Hematopoietic multipotent progenitor cell treated with erythropoietin and hydrocortisone succinate and interleukin-3 and kit ligand, for 6 days (in vitro differentiated cells): Measurements from ENCODE around the gene HNRNPF.
"Not testable (repeated sequence)": the region's sequence is repeated elsewhere in the genome, so short reads cannot be mapped to it uniquely, and the experiment has no call there.

ENCODE experiments used
- DNase-seq: peaks from one replicate; pipeline ENCODE4 v3.0.0-alpha.2; 2015

Gene HNRNPF

GRCh38 chr10:43396061-43396927, 12.7 kb downstream of the HNRNPF start:
- peak; percentile 85 for DNase-seq

GRCh38 chr10:43395571-43396060, 13.4 kb downstream of the HNRNPF start:
- DNase-seq = no peak

- DNase-seq = no peak
Measured at GRCh38 chr10:43394868-43395267, 14.1 kb downstream of the HNRNPF start.

DNA sequence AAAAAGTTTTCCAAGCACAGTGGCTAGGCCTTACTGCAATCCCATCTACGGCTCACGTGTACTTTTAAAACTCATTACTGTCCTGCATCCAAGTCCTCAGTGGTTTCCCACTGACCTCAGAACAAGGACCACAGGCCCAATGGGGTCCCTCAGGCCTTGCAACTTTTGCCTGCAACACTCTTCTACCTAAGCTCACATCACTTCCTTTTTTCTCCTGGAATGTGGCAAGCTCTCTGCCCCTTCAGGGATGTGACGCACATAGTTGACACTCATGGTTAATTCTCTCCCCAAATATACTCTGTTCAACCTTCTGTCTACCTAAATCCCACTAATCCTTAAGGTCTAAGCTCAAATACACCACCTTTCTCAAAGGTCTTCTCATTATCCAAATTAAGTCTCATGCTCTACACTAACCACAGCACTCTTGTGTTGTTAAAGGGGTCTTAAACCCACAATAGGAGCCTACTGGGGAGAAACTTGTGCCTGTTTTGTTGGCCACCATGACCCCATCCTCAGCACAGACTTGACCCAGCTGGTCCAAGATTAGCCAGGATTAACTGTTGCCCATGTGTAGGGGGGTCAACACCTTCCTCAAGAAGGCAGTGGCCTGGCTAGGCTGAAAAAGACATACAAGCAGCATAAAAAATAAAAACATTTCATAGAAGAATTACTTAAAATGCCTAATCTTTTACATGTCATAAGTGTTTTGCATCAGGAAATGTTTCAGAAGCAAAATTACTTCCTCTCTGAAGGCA, 15.2 kb downstream of the HNRNPF start:
- DNase-seq = no peak

DNA sequence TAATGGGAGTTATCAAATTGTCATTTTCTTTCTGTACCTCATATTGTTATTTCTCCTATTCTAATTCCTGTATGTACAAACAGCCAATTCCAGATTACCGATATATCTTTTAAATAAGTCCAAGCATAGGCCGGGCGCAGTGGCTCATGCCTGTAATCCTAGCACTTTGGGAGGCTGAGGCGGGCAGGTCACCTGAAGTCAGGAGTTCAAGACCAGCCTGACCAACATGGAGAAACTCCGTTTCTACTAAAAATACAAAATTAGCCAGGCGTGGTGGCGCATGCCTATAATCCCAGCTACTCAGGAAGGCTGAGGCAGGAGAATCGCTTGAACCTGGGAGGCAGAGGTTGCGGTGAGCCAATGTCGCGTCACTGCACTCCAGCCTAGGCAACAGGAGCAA, 15.8 kb downstream of the HNRNPF start:
- not testable (repeated sequence) for DNase-seq

DNA sequence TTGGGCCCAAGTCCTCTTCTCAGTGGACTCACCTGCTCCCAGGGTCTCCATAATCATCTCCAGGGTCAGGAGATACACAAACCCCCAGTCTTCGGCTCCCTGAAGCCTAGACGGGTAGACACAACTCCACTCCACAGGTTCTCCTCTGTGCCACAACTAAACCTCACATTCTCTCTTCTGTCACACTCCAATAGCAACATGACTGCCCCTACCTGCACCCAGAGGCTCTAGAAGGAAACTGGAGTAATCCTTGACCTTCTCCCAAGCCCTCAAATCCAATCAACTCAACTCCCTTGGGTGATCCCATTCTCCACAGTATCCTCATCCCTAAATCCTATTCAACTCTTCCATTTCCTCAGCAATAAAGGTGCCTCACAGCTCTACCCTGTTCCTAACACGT, 16.2 kb downstream of the HNRNPF start:
- no peak for DNase-seq

DNA sequence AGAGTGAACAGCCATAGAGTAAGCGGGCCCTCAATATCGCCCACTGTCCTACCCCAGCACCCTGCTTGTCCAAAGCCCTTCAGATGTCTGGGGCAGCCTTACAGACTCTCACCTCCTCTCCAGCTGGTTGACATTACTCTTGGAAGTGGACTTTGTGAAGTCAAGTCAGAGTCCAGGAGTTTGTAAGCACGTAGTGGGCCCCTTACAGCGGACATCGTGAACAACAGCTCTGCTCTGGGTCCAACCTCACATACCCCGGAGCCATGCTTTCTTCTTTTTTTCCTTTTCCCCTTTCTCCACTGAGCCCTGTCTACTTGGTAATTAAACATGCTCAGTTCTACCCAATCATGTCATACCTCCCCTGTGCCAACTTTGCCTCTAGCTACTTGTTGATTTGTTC, 17.5 kb downstream of the HNRNPF start:
- no peak for DNase-seq

DNA sequence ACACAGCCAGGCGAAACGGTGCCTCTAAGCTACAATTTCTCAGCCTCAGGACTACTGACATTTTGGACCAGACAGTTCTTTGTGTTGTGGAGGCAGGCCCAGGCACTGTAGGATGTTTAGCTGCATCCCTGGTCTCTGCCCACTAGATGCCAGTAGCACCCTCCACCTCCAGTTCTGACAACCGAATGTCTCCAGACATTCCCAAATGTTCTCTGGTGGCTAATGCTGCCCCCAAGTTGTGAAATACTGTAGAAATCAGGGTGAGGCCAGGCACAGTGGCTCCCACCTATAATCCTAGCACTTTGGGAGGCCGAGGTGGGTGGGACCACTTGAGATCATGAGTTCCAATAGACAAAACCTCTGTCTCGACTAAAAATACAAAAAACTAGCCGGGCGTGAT, 18.2 kb downstream of the HNRNPF start:
- DNase-seq = peak; percentile 64

GRCh38 chr10:43390333-43390732, 18.7 kb downstream of the HNRNPF start:
- no peak for DNase-seq

DNA sequence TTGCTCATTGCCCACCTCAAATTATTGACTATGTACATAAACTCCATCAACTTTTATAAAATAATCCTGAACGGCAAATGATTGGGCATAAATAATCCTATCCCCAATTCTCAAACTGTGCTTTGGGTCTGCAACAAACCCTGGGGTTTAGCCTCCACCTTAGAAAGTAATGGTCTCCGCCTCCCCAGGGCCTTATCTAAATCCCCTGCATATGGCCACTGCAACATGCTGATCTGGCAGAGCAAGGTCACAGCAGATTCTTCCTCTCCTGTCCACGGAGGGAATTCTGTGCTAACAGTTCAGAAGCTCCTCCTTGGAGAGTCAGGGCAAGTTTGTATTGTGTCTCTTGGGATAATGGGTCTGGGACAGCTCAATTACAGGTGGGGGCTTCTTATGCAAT, 19.1 kb downstream of the HNRNPF start:
- peak; percentile 56 for DNase-seq

GRCh38 chr10:43387678-43388032, 21.3 kb downstream of the HNRNPF start:
- no peak for DNase-seq

GRCh38 chr10:43386981-43387677, 21.9 kb downstream of the HNRNPF start:
- no peak for DNase-seq

DNA sequence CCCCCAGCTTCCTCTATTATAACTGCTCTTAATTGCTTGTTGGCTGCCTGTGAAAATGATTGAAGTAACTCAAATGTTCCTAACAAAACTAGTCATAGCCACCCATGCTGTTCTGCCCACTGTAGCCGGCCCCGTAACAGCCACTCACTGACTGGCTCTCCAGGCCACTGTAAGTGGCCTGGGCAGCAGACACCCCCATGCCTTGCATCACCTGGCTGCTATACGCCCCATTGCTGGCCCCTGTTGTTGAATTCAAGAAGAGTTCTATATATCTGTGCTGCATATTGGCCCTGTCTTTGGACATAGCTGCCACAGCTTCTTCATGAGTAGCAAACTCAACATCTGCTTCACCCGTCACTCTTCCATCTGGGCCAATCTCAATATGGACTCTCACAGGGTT, 22.4 kb downstream of the HNRNPF start:
- DNase-seq = no peak

DNA sequence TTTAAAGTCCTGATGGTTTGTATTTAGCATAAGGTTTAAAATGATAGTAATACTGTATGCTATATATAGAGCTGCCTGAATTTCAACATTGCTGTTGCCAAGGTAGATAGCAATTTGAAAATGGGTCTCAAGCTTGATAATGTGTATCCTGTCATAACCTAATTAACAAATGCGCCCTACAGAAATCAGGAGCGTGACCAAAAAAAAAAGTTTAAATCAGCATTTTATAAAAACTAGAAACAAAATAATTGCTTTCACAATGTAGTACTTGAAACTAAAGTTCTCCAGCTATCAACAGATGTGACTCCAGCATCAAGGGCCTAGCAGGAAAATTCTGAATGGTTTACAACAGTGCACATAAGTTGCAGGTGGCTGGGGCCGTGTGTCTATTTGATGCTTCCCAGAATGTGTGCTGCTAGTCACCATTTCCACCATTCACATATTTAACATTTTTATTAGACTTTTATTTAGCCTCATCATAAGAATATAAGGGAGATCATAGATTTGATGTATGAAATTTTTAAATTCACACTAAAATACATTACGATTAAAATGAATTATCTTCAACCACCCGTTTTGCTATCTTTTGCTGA, 23.5 kb downstream of the HNRNPF start:
- no peak for DNase-seq

- no peak for DNase-seq
Measured at GRCh38 chr10:43384252-43385221, 24.4 kb downstream of the HNRNPF start.

DNA sequence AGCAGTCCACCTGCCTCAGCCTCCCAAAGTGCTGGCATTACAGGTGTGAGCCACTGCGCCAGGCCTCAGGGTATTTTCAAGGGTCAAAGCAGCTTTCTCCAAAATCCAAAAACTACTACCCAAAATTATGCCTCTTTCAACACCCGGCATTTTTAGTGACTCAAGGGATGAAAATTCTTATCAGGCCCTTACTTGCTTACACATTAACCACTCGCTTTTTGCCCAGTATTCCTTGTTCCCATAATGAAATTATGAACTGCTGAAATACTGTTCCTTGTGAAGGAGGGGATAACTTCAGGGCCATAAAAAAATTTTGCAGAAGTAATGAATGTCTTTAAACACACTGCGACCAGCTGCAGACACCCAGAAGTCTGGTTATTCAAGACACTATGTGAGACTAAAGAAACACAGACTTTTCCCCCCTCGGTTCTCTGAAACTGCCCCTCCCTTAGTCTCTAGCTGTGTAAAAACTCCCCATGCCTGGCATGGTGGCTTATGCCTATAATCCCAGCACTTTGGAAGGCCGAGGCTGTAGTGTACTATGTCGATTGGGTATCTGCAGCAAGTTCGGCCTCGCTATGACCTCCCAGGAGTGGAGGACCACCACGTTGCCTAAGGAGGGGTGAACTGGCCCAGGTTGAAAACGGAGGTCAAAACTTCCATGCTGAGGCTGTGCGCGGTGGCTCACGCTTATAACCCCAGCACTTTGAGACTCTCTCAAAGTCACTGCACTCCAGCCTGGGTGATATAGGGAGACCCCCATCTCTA, 25.6 kb downstream of the HNRNPF start:
- no peak for DNase-seq

- DNase-seq = peak; percentile 52
Measured at GRCh38 chr10:43380610-43381222, 28.3 kb downstream of the HNRNPF start.

DNA sequence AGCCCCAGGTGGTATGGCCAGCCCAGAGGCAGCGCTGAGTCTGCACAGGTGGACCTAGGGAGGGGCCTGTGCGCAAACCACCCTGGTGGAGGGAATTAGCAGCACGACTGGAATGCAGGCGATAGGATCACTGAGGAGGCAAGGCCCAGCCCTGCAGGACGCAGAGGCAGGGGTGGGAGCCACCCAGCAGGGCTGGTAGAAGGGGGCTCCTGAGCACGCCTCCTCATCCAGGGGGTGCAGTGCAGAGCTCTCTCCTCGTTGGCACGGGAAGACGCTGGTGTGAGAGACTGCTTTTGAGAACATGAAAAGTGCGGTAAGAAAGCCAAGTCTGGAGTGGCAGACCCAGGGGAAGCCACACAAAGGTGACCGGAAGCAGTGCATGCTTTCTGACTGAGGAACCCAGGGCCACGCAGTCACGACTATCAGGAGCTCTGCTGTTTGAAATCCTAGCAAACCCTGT, 31.5 kb downstream of the HNRNPF start:
- no peak for DNase-seq

DNA sequence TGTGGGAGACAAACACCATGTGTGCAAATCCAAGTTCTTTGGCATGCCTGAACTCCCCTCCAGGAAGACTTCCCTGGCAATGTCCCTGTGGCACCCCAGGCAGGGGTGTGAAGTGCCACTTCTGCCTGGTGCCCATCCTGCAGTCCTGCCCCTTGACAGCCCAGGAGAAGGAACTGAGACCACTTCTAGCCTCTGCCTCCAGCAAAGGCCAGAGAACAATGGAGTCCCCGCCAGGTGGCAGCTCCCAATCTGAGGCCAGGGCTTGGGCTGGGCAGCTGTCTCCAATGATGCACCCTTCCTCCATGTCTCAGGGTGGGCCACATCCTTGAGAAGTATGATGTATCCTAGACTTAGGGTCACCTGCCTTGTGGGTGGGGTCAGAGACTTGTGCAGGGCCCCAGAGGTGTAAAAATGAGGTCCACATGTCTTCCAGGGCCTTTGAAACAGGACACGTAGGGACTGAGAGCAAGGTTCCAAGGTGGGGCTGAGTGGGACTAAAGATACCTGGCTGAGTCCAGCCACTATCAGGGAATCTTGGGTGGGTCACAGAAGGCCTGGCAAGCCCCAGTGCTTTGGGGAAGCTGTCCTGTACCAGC, 32.1 kb downstream of the HNRNPF start:
- no peak for DNase-seq

GRCh38 chr10:43376046-43376635, 32.8 kb downstream of the HNRNPF start:
- DNase-seq = no peak
